ENCODE data around the gene UBA3.
A peak's percentile ranks its signal among the peaks of the same experiment; 100 is the strongest.

Gene UBA3

GRCh38 chr3:69080233-69080920 is at the start of gene UBA3:
UBA3 (minus strand) TSS chr3:69080365; CDS start chr3:69080353, 12 bp downstream.
- DNase-seq (ENCODE audit: low spot score) = peak; percentile 91

DNA sequence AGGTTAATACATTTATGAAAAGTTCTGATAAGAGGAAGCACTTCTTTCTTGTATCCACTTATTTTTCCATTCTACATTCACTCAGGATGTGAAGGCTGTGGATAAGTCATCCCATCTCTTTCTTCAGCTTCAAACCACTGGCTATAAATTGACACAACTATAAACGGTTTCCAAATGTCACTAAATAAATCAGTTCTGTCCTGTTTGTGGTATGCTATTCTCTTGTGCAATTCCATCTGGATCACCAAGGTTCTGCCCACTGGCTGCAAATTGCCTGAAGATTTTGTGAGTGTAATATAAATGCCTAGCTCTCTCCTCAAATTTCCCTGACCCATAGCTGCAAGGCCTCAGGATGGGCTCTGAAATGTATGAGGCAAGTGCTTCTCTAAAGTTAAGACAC is 49.4 kb upstream of the UBA3 start:
- no peak for DNase-seq (ENCODE audit: low spot score)

DNA sequence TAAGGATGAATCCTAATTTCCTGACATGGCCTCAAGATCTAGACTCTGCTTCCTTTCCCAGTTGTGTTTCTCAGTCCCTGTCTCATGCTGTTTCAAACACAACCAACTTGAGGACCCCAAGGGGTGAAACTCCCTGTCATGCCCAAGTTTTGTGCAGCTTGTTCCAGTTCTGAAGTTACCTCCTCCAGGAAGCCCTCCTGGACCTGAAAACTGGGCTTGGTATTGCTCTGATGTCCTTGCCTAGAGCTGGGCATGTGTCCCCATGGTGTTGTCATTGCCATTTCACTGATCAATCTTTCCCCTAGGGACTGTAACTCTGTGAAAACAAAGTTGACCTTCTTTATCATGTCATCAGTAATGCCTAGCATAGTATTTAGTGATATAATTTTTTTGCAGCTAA is 48.3 kb upstream of the UBA3 start:
- no peak for DNase-seq (ENCODE audit: low spot score)

DNA sequence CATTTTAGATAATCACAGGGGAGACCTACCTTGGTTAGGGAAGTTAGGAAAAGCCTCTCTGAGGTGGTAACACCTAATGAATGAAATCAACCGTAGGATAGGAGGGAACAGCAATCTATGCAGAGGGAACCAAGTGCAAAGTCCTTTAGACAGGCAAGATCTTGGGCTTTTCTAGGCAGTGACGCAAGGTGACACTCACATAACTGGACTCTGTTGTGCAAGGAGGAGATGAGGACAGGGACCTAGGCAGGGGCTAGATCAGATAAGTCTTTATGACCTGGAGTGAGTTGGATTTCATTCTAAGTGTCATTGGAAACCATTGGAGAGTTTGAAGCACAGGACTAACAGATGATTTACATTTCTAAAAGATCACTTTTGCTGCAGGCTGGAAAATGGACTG is 46.8 kb upstream of the UBA3 start:
- no peak for DNase-seq (ENCODE audit: low spot score)

DNA sequence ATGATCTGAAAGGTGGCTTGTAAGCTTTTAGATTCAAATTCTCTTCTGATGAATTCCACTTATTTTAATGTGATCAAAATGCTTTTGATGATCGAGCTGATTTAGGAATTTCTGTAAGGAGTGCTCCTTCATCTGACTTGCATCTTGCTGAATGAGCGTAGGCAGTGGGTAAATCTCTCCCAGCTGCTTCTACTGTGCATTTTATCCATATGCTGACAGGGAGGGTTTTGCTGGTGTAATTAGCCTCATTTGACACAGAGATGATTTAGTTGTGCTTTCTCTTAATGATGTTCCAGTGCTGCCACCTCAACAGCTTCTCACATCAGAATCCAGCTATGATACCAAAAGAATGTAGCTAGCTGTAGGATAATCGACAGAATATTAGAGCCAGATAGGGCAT is 46.1 kb upstream of the UBA3 start:
- DNase-seq (ENCODE audit: low spot score) = no peak

DNA sequence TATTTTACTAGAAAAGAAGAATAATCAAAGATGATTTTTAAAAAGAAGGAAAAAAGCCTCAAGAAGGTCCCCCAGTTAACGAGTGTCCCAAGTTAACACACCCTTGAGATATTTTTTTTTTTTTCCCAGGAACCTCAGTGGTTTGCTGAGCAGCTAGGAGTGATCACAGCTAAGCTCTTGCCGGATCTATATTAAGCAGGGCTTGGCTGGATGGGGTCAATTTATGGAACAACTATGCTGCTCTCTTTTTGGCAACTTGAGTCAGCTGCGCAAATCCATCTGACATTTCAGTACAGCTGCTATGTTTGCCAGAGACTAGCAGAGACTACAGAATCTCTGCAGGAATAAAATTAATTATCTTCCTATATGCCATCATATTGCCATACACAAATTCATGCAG is 42.2 kb upstream of the UBA3 start, which contains the start of gene LMOD3:
LMOD3 (minus strand) TSS at position 193 of the 400 bp plus-strand sequence. CDS start 209 bp downstream, outside the sequence.
- DNase-seq (ENCODE audit: low spot score) = no peak

DNA sequence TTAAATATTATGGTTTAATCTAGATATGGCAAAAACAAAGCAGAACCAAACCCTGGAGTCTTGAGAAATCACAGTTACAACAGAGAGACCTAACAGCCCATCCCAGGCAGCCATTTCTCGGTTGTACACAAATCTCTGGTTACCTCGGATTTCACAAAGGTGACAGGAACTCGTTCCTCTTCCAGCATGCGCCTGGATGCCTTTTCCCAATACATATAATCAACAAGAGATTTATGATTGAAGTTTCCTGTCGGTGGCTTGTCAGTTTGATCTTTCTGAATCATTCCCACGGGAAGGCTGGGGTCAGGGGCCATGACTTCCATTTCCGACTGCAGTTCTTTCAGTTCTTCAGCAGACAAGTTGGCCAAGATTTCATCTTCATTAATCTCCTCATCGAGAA is 41.8 kb upstream of the UBA3 start:
- no peak for DNase-seq (ENCODE audit: low spot score)

GRCh38 chr3:69121513-69121912 is 41.3 kb upstream of the UBA3 start:
- DNase-seq (ENCODE audit: low spot score) = no peak

GRCh38 chr3:69120879-69121464 is 40.8 kb upstream of the UBA3 start:
- peak; percentile 89 for DNase-seq (ENCODE audit: low spot score)

DNA sequence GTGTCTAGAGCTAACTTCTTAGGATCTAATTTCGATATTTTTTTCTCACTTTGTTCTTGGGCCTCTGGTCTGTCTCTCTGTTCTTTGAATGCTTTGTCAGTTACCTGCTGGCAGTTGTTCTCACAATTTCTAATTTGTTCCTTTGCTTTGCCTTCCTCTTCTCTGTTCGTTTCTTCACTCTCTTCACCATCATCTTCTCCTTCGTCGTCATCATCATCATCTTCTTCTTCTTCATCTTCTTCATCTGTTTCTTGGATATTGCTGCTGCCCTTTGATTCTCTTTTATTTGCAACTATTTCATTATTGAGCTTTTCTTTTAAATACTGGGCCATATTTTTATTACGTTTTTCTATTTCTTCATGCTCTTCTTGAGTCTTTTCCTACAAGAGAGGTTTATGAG is 39.5 kb upstream of the UBA3 start:
- DNase-seq (ENCODE audit: low spot score) = no peak

GRCh38 chr3:69119138-69119537 is 39.0 kb upstream of the UBA3 start:
- DNase-seq (ENCODE audit: low spot score) = no peak

GRCh38 chr3:69118555-69118954 is 38.4 kb upstream of the UBA3 start:
- no peak for DNase-seq (ENCODE audit: low spot score)

- DNase-seq (ENCODE audit: low spot score) = no peak
Measured at GRCh38 chr3:69116897-69117296, 36.7 kb upstream of the UBA3 start.

DNA sequence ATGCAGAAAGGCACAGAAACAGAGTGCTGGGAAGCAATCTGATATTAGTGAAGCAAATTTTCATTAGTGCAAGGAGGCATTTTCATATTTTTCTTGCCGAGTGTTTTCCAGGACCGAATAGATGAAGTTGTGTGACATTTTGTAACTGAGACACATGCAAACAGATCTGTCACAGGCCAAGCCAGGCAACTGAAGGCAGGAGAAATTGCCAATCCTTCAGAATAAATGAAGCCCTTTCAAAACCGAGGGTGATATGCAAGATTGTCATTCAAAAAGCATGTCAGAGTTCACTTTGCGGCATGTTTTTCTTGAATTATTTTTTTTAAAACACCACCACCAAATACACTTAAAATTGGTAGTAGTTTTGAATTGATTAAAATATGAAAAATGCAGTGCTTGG is 36.0 kb upstream of the UBA3 start:
- DNase-seq (ENCODE audit: low spot score) = no peak

DNA sequence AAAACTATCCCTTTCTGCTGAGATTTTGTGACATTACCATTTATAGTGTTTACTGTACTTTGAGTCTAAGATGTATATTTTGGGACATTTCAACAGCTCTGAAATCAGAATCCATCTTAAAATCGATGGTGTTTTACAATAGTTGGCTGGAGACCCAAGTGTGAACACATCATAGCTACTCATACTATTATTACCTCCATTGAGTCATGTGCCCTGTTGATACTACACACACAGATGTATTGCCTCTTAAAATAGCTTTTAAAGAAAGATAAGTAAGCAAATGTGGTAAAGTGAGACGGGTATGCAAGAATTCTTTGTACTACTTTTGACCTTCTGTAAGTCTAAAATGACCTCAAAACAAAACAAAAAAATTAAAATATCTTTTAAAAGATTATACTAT is 35.6 kb upstream of the UBA3 start:
- no peak for DNase-seq (ENCODE audit: low spot score)

- DNase-seq (ENCODE audit: low spot score) = no peak
Measured at GRCh38 chr3:69113536-69113935, 33.4 kb upstream of the UBA3 start.

GRCh38 chr3:69110941-69111546 is 30.9 kb upstream of the UBA3 start:
- DNase-seq (ENCODE audit: low spot score) = no peak

DNA sequence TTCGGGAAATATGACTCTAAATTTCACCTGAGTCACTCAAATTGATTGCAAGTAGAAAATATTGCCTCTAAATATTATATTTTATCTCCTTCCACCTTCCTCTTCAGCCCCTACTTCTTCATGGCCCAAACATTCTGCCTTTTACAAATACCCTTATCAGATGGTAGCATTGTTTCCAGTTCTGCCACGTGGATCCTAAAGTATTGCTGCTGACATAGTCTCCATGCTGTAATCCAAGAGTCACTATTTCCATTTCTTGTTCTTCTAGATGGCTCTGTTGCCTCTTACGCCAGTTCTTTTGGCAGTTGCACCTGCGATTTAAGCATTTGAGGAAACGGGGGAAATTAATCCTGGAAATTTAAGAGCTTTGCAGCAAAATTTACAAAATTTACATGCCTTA is 28.6 kb upstream of the UBA3 start:
- DNase-seq (ENCODE audit: low spot score) = no peak

- no peak for DNase-seq (ENCODE audit: low spot score)
Measured at GRCh38 chr3:69107841-69108240, 27.7 kb upstream of the UBA3 start.

DNA sequence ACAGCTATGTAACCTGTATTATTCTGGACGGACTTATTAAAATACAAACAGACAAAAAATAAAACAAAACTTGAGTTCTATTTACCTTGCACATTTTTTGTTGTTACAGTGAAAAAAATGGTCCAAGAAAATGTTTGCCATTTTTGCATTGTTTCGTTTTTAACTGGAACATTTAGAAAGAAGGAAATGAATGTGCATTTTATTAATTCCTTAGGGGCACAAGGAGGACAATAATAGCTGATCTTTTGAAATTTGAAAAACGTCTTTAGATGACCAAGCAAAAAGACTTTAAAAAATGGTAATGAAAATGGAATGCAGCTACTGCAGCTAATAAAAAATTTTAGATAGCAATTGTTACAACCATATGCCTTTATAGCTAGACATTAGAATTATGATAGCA is 25.2 kb upstream of the UBA3 start:
- DNase-seq (ENCODE audit: low spot score) = no peak

GRCh38 chr3:69104586-69104985 is 24.4 kb upstream of the UBA3 start:
- DNase-seq (ENCODE audit: low spot score) = no peak

- no peak for DNase-seq (ENCODE audit: low spot score)
Measured at GRCh38 chr3:69103123-69103522, 23.0 kb upstream of the UBA3 start.

DNA sequence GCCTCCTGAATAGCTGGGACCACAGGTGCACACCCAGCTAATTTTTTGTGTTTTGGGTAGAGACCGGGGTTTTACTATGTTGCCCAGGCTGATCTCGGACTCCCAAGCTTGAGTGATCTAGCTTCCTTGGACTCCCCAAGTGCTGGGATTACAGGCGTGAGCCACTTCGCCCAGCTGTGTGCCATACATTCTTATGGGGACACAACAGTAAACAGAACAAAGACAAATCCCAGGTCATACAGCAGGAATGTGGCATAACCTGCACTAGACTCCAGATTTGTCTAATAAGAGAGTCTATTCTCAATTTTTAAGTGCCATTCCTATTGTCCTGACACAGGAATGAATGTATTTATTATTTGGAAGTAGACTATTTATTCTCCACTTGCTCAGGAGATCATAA is 22.2 kb upstream of the UBA3 start:
- no peak for DNase-seq (ENCODE audit: low spot score)

- no peak for DNase-seq (ENCODE audit: low spot score)
Measured at GRCh38 chr3:69099576-69099975, 19.4 kb upstream of the UBA3 start.

All from hematopoietic multipotent progenitor cell treated with erythropoietin and hydrocortisone succinate and interleukin-3 and kit ligand, for 17 days (in vitro differentiated cells).